Measurements from ENCODE around the gene CYYR1. TPM values are rescaled to one million over a fixed set of nuclear protein-coding genes. Genes with fewer than 3 reads are reported as not detected.
"Not testable (repeated sequence)": the region's sequence is repeated elsewhere in the genome, so short reads cannot be mapped to it uniquely, and the experiment has no call there.

Gene CYYR1
- total RNA-seq, 1 experiment from 2014 or later, result under 0.01 TPM

GRCh38 chr21:26490771-26491170 lies 82.3 kb downstream of the CYYR1 start:
- no peak for DNase-seq (ENCODE audit: low read depth)

GRCh38 chr21:26489781-26490180 lies 83.3 kb downstream of the CYYR1 start:
- no peak for DNase-seq (ENCODE audit: low read depth)

- no peak for DNase-seq (ENCODE audit: low read depth)
Measured at GRCh38 chr21:26487981-26488480, 85.1 kb downstream of the CYYR1 start.

GRCh38 chr21:26473471-26473870 lies 99.6 kb downstream of the CYYR1 start:
- no peak for DNase-seq (ENCODE audit: low read depth)

GRCh38 chr21:26471099-26471471 lies 102.0 kb downstream of the CYYR1 start:
- no peak for DNase-seq (ENCODE audit: low read depth)

- DNase-seq (ENCODE audit: low read depth), result no peak
Measured at GRCh38 chr21:26470351-26471098, 102.6 kb downstream of the CYYR1 start.

GRCh38 chr21:26469789-26470188 lies 103.3 kb downstream of the CYYR1 start:
- DNase-seq (ENCODE audit: low read depth), result no peak

GRCh38 chr21:26465916-26466315 lies 107.2 kb downstream of the CYYR1 start:
- no peak for DNase-seq (ENCODE audit: low read depth)

- DNase-seq (ENCODE audit: low read depth), result no peak
Measured at GRCh38 chr21:26461500-26461899, 111.6 kb downstream of the CYYR1 start.

GRCh38 chr21:26460621-26461020 lies 112.5 kb downstream of the CYYR1 start:
- DNase-seq (ENCODE audit: low read depth), result no peak

- DNase-seq (ENCODE audit: low read depth), result not testable (repeated sequence)
Measured at GRCh38 chr21:26458854-26459253, 114.2 kb downstream of the CYYR1 start.

GRCh38 chr21:26457817-26458216 lies 115.3 kb downstream of the CYYR1 start:
- DNase-seq (ENCODE audit: low read depth), result no peak

- no peak for DNase-seq (ENCODE audit: low read depth)
Measured at GRCh38 chr21:26453267-26453666, 119.8 kb downstream of the CYYR1 start.

GRCh38 chr21:26451081-26451740 lies 121.9 kb downstream of the CYYR1 start:
- no peak for DNase-seq (ENCODE audit: low read depth)

- DNase-seq (ENCODE audit: low read depth), result no peak
Measured at GRCh38 chr21:26449161-26449560, 123.9 kb downstream of the CYYR1 start.

GRCh38 chr21:26448751-26449150 lies 124.3 kb downstream of the CYYR1 start:
- no peak for DNase-seq (ENCODE audit: low read depth)

GRCh38 chr21:26447932-26448475 lies 125.1 kb downstream of the CYYR1 start:
- no peak for DNase-seq (ENCODE audit: low read depth)

GRCh38 chr21:26445440-26445839 lies 127.6 kb downstream of the CYYR1 start:
- no peak for DNase-seq (ENCODE audit: low read depth)

- no peak for DNase-seq (ENCODE audit: low read depth)
Measured at GRCh38 chr21:26444646-26445045, 128.4 kb downstream of the CYYR1 start.

- DNase-seq (ENCODE audit: low read depth), result no peak
Measured at GRCh38 chr21:26443867-26444266, 129.2 kb downstream of the CYYR1 start.

- no peak for DNase-seq (ENCODE audit: low read depth)
Measured at GRCh38 chr21:26443291-26443690, 129.8 kb downstream of the CYYR1 start.

- no peak for DNase-seq (ENCODE audit: low read depth)
Measured at GRCh38 chr21:26441149-26441548, 131.9 kb downstream of the CYYR1 start.

- no peak for DNase-seq (ENCODE audit: low read depth)
Measured at GRCh38 chr21:26438976-26439375, 134.1 kb downstream of the CYYR1 start.
